Measurements from ENCODE around the gene BBS10. TPM values are rescaled to one million over a fixed set of nuclear protein-coding genes. Genes with fewer than 3 reads are reported as not detected.
"Not testable (repeated sequence)": the region's sequence is repeated elsewhere in the genome, so short reads cannot be mapped to it uniquely, and the experiment has no call there.

BBS10 gene
- total RNA-seq, 1 experiment from 2014 or later = 7.8 TPM

GRCh38 chr12:76329606-76330005, 18.6 kb downstream of the BBS10 start:
- in situ Hi-C loops (cut with HindIII; ENCODE audit: low pct_unique_long_range_greater_than_20kb, low sequenced_read_pairs) = no loop called here
- Histone ChIP-seq H3K27me3 (ENCODE audit: control insufficient read depth, insufficient read depth, low read length) (no peaks in the 10 kb centered on the region), H3K4me1 (ENCODE audit: control insufficient read depth, insufficient read depth, low read length) (no peaks in the 10 kb centered on the region), H3K27ac (ENCODE audit: low read length) (no peak overlapping the region), H3K4me3 (ENCODE audit: low read depth in 2 of 2, low read length in 2 of 2) (no peak overlapping the region), H3K9me3 (ENCODE audit: control insufficient read depth, insufficient read depth, low read depth, low read length) (no peaks in the 10 kb centered on the region), H3K36me3 (ENCODE audit: control insufficient read depth, insufficient read depth, low read length) (no peaks in the 10 kb centered on the region)
- intact Hi-C loops (cut with micrococcal nuclease; ENCODE audit: unreplicated experiment) = no loop called here
- TF ChIP-seq TCF7L2 (IDR thresholded peaks at IDR 0.05; ENCODE audit: low read depth, low read length) (no peak), POLR2AphosphoS5 (IDR thresholded peaks at IDR 0.05; ENCODE audit: low read depth, low read length) (no peak), SIN3A (IDR thresholded peaks at IDR 0.05; ENCODE audit: borderline replicate concordance, insufficient read depth, low read depth, low read length) (no peak)
- TF ChIP-seq, protein P1, sequence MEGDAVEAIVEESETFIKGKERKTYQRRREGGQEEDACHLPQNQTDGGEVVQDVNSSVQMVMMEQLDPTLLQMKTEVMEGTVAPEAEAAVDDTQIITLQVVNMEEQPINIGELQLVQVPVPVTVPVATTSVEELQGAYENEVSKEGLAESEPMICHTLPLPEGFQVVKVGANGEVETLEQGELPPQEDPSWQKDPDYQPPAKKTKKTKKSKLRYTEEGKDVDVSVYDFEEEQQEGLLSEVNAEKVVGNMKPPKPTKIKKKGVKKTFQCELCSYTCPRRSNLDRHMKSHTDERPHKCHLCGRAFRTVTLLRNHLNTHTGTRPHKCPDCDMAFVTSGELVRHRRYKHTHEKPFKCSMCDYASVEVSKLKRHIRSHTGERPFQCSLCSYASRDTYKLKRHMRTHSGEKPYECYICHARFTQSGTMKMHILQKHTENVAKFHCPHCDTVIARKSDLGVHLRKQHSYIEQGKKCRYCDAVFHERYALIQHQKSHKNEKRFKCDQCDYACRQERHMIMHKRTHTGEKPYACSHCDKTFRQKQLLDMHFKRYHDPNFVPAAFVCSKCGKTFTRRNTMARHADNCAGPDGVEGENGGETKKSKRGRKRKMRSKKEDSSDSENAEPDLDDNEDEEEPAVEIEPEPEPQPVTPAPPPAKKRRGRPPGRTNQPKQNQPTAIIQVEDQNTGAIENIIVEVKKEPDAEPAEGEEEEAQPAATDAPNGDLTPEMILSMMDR (IDR thresholded peaks at IDR 0.05) = no peak
- TF ChIP-seq, protein P2, sequence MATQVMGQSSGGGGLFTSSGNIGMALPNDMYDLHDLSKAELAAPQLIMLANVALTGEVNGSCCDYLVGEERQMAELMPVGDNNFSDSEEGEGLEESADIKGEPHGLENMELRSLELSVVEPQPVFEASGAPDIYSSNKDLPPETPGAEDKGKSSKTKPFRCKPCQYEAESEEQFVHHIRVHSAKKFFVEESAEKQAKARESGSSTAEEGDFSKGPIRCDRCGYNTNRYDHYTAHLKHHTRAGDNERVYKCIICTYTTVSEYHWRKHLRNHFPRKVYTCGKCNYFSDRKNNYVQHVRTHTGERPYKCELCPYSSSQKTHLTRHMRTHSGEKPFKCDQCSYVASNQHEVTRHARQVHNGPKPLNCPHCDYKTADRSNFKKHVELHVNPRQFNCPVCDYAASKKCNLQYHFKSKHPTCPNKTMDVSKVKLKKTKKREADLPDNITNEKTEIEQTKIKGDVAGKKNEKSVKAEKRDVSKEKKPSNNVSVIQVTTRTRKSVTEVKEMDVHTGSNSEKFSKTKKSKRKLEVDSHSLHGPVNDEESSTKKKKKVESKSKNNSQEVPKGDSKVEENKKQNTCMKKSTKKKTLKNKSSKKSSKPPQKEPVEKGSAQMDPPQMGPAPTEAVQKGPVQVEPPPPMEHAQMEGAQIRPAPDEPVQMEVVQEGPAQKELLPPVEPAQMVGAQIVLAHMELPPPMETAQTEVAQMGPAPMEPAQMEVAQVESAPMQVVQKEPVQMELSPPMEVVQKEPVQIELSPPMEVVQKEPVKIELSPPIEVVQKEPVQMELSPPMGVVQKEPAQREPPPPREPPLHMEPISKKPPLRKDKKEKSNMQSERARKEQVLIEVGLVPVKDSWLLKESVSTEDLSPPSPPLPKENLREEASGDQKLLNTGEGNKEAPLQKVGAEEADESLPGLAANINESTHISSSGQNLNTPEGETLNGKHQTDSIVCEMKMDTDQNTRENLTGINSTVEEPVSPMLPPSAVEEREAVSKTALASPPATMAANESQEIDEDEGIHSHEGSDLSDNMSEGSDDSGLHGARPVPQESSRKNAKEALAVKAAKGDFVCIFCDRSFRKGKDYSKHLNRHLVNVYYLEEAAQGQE (IDR thresholded peaks at IDR 0.05; ENCODE audit: insufficient read depth in 1 of 2, low read depth in 2 of 2, low read length in 1 of 2) = no peak
- ChIA-PET POLR2A (no interaction called here), CTCF (no interaction called here)
- no TSS peak for BruUV-seq (replicated peaks)
- DNase-seq (ENCODE audit: low read depth, low spot score) = no peak
- no peak for ATAC-seq

DNA sequence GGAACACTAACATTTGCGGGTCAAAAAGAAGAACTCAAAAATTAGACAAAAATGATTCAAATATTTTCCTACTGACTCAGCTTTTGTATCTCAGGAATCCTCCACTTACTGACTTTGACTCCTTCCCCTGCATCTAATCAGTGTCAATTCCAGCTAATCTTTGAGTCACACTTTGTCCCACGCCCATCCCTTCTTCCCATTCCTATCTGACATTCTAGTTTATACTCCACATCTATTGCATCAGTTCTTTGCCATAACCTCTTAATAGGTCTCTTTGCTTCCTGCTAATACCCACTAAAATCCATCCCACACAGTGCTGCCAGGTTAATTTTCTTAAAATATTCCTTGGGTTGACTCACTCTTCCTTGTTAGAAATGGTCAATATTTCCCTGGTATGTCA, 19.1 kb downstream of the BBS10 start:
- no TSS peak for BruUV-seq (replicated peaks)
- H3K36me3 ChIP-seq (ENCODE audit: control insufficient read depth, insufficient read depth, low read length) = no peaks in the 10 kb centered on the region
- no peak for ATAC-seq
- no peak overlapping the region for H3K27ac ChIP-seq (ENCODE audit: low read length)
- no peaks in the 10 kb centered on the region for H3K27me3 ChIP-seq (ENCODE audit: control insufficient read depth, insufficient read depth, low read length)
- no peaks in the 10 kb centered on the region for H3K4me1 ChIP-seq (ENCODE audit: control insufficient read depth, insufficient read depth, low read length)
- DNase-seq (ENCODE audit: low read depth, low spot score) = no peak
- POLR2A ChIA-PET = interaction anchor here (0.6 kb wide), 1 partner anchor 79 kb away, joined by 16 read pairs; no protein-coding TSS in a partner anchor
- TF ChIP-seq, protein P1 (IDR thresholded peaks at IDR 0.05) = no peak
- TF ChIP-seq, protein P2 (IDR thresholded peaks at IDR 0.05; ENCODE audit: insufficient read depth in 1 of 2, low read depth in 2 of 2, low read length in 1 of 2) = no peak
- no peak for TF ChIP-seq SIN3A (IDR thresholded peaks at IDR 0.05; ENCODE audit: borderline replicate concordance, insufficient read depth, low read depth, low read length)
- no peak for TF ChIP-seq POLR2AphosphoS5 (IDR thresholded peaks at IDR 0.05; ENCODE audit: low read depth, low read length)
- TF ChIP-seq TCF7L2 (IDR thresholded peaks at IDR 0.05; ENCODE audit: low read depth, low read length) = no peak
- CTCF ChIA-PET = no interaction called here
- in situ Hi-C loops (cut with HindIII; ENCODE audit: low pct_unique_long_range_greater_than_20kb, low sequenced_read_pairs) = no loop called here
- intact Hi-C loops (cut with micrococcal nuclease; ENCODE audit: unreplicated experiment) = no loop called here
- H3K4me3 ChIP-seq (ENCODE audit: low read depth in 2 of 2, low read length in 2 of 2) = no peak overlapping the region
- no peaks in the 10 kb centered on the region for H3K9me3 ChIP-seq (ENCODE audit: control insufficient read depth, insufficient read depth, low read depth, low read length)

GRCh38 chr12:76319595-76320319, 28.5 kb downstream of the BBS10 start:
- BruUV-seq (replicated peaks); H3K9me3 ChIP-seq (ENCODE audit: control insufficient read depth, insufficient read depth, low read depth, low read length); in situ Hi-C loops (cut with HindIII; ENCODE audit: low pct_unique_long_range_greater_than_20kb, low sequenced_read_pairs); H3K36me3 ChIP-seq (ENCODE audit: control insufficient read depth, insufficient read depth, low read length); ATAC-seq; H3K4me1 ChIP-seq (ENCODE audit: control insufficient read depth, insufficient read depth, low read length); H3K4me3 ChIP-seq (ENCODE audit: low read depth in 2 of 2, low read length in 2 of 2); DNase-seq (ENCODE audit: low read depth, low spot score); H3K27me3 ChIP-seq (ENCODE audit: control insufficient read depth, insufficient read depth, low read length); POLR2A ChIA-PET; H3K27ac ChIP-seq (ENCODE audit: low read length); intact Hi-C loops (cut with micrococcal nuclease; ENCODE audit: unreplicated experiment); CTCF ChIA-PET: not testable (repeated sequence)

All from Panc1 (cell line).